Purkinje cell (primary cell): ENCODE results near the gene ADM5. TPM values are rescaled to one million over a fixed set of nuclear protein-coding genes. Genes with fewer than 3 reads are reported as not detected.

Experiments used
- polyA plus RNA-seq: library from polyadenylated mRNA; unstranded; fragments of >200 nt; fragmentation: Nextera tagmentation; gene quantifications from 2 replicates; pipeline ENCODE4 v1.2.1, GENCODE V29; 2014

Gene ADM5
- 0.71 and 1.7 TPM in 2 replicates for polyA plus RNA-seq

GRCh38 chr19:49689133-49690078 is at the start of gene ADM5:
Gene ADM5, plus strand, starts transcription at chr19:49689594. Its CDS starts 244 bp downstream, at chr19:49689838.

GRCh38 chr19:49640113-49640898 is 49.1 kb upstream of the ADM5 start, which contains the start of gene RRAS:
Gene RRAS, minus strand, starts transcription at chr19:49640143. Its CDS starts 45 bp downstream, at chr19:49640098.

GRCh38 chr19:49641688-49642491 is 47.5 kb upstream of the ADM5 start, which contains the start of gene SCAF1:
Gene SCAF1, plus strand, starts transcription at chr19:49642209. Its CDS starts 2,818 bp downstream, at chr19:49645027.

GRCh38 chr19:49665351-49666119 is 23.9 kb upstream of the ADM5 start, which contains the start of the genes BCL2L12 and IRF3:
Gene BCL2L12, plus strand, starts transcription at chr19:49665933. Its CDS starts 760 bp downstream, at chr19:49666693.
Gene IRF3, minus strand, starts transcription at chr19:49665857. Its CDS starts 1,019 bp downstream, at chr19:49664838.

GRCh38 chr19:49677231-49677900 is 12.0 kb upstream of the ADM5 start, which contains the start of gene PRMT1:
Gene PRMT1, plus strand, starts transcription at chr19:49677271. Its CDS starts 10 bp downstream, at chr19:49677281.

GRCh38 chr19:49690656-49691242 is 1.4 kb downstream of the ADM5 start, which contains the start of gene CPT1C:
Gene CPT1C, plus strand, starts transcription at chr19:49691116. Its CDS starts 1,137 bp downstream, at chr19:49692253.

Other genes with a start within 250 kb of the ADM5 start
- 3.2 and 81.0 TPM in 2 replicates for gene SLC17A7, start 248.1 kb upstream of the ADM5 start, polyA plus RNA-seq
- gene PIH1D1, start 237.8 kb upstream of the ADM5 start, polyA plus RNA-seq: 6.2 and 14.4 TPM in 2 replicates
- 2.2 and 2.8 TPM in 2 replicates for gene ALDH16A1, start 236.4 kb upstream of the ADM5 start, polyA plus RNA-seq
- gene FLT3LG, start 215.4 kb upstream of the ADM5 start, polyA plus RNA-seq: 1.0 TPM in 1 of 2 replicates, not detected in the other
- 290 and 308 TPM in 2 replicates for gene RPL13A, start 202.0 kb upstream of the ADM5 start, polyA plus RNA-seq
- gene RPS11, start 193.2 kb upstream of the ADM5 start, polyA plus RNA-seq: 911 and 988 TPM in 2 replicates
- gene FCGRT, start 176.9 kb upstream of the ADM5 start, polyA plus RNA-seq: 1.3 and 1.9 TPM in 2 replicates
- not detected in 2 replicates for gene RCN3, start 161.6 kb upstream of the ADM5 start, polyA plus RNA-seq
- 15.2 and 19.1 TPM in 2 replicates for gene NOSIP, start 109.0 kb upstream of the ADM5 start, polyA plus RNA-seq
- gene PRRG2, start 108.3 kb upstream of the ADM5 start, polyA plus RNA-seq: 0.17 TPM in 1 of 2 replicates, not detected in the other
- 0.06 and 0.07 TPM in 2 replicates for gene PRR12, start 98.4 kb upstream of the ADM5 start, polyA plus RNA-seq
- 2.0 and 3.0 TPM in 2 replicates for gene RRAS, start 49.5 kb upstream of the ADM5 start, polyA plus RNA-seq
- gene SCAF1, start 47.4 kb upstream of the ADM5 start, polyA plus RNA-seq: 4.7 and 5.1 TPM in 2 replicates
- 11.7 and 16.8 TPM in 2 replicates for gene IRF3, start 23.7 kb upstream of the ADM5 start, polyA plus RNA-seq
- not detected in 2 replicates for gene BCL2L12, start 23.7 kb upstream of the ADM5 start, polyA plus RNA-seq
- 11.1 and 12.9 TPM in 2 replicates for gene PRMT1, start 12.3 kb upstream of the ADM5 start, polyA plus RNA-seq
- 90.8 and 125 TPM in 2 replicates for gene CPT1C, start 1.5 kb downstream of the ADM5 start, polyA plus RNA-seq
- not detected in 2 replicates for gene TSKS, start 73.7 kb downstream of the ADM5 start, polyA plus RNA-seq
- 8.3 and 8.6 TPM in 2 replicates for gene AP2A1, start 77.4 kb downstream of the ADM5 start, polyA plus RNA-seq
- gene FUZ, start 123.7 kb downstream of the ADM5 start, polyA plus RNA-seq: 4.5 and 6.8 TPM in 2 replicates
- gene MED25, start 128.7 kb downstream of the ADM5 start, polyA plus RNA-seq: 9.5 and 19.7 TPM in 2 replicates
- gene PTOV1, start 161.6 kb downstream of the ADM5 start, polyA plus RNA-seq: 47.9 and 48.8 TPM in 2 replicates
- 5.1 and 13.1 TPM in 2 replicates for gene PNKP, start 178.0 kb downstream of the ADM5 start, polyA plus RNA-seq
- gene AKT1S1, start 187.8 kb downstream of the ADM5 start, polyA plus RNA-seq: 1.1 and 1.7 TPM in 2 replicates
- 1.2 and 1.4 TPM in 2 replicates for gene TBC1D17, start 188.1 kb downstream of the ADM5 start, polyA plus RNA-seq
- not detected in 2 replicates for gene IL4I1, start 207.3 kb downstream of the ADM5 start, polyA plus RNA-seq
- gene ATF5, start 239.6 kb downstream of the ADM5 start, polyA plus RNA-seq: 0.49 and 0.73 TPM in 2 replicates
- gene NUP62, start 239.9 kb downstream of the ADM5 start, polyA plus RNA-seq: 4.9 and 5.0 TPM in 2 replicates